Measurements from ENCODE around the gene BCL7A.
A peak's percentile ranks its signal among the peaks of the same experiment; 100 is the strongest.

The BCL7A gene

DNA sequence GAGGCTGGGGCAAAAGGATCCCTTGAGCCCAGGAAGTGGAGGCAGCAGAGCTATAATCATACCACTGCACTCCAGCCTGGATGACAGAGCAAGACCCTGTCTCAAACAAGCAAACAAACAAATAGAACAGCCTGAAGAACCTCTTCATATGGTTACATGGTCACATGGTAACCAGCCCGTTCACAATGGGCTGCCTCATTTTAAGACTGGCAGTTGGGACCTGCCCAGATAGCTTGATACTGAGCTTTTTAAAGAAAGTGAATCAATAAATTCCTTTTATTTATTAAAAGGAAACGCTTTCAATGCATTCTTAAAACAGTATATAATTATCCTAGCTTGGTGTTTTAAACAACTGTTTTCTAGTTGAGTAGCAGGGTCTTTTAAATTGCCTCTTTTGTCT is 67.4 kb downstream of the BCL7A start:
- no peak overlapping the region for H3K4me3 ChIP-seq (replicated peaks in 1 of 2; ENCODE audit: low read depth in 2 of 2, low read length in 2 of 2)
- DNase-seq (ENCODE audit: low read depth in 2 of 2) = no peak
- TF ChIP-seq, protein P1, sequence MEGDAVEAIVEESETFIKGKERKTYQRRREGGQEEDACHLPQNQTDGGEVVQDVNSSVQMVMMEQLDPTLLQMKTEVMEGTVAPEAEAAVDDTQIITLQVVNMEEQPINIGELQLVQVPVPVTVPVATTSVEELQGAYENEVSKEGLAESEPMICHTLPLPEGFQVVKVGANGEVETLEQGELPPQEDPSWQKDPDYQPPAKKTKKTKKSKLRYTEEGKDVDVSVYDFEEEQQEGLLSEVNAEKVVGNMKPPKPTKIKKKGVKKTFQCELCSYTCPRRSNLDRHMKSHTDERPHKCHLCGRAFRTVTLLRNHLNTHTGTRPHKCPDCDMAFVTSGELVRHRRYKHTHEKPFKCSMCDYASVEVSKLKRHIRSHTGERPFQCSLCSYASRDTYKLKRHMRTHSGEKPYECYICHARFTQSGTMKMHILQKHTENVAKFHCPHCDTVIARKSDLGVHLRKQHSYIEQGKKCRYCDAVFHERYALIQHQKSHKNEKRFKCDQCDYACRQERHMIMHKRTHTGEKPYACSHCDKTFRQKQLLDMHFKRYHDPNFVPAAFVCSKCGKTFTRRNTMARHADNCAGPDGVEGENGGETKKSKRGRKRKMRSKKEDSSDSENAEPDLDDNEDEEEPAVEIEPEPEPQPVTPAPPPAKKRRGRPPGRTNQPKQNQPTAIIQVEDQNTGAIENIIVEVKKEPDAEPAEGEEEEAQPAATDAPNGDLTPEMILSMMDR (IDR thresholded peaks at IDR 0.05; ENCODE audit: low read depth, low read length) = no peak

DNA sequence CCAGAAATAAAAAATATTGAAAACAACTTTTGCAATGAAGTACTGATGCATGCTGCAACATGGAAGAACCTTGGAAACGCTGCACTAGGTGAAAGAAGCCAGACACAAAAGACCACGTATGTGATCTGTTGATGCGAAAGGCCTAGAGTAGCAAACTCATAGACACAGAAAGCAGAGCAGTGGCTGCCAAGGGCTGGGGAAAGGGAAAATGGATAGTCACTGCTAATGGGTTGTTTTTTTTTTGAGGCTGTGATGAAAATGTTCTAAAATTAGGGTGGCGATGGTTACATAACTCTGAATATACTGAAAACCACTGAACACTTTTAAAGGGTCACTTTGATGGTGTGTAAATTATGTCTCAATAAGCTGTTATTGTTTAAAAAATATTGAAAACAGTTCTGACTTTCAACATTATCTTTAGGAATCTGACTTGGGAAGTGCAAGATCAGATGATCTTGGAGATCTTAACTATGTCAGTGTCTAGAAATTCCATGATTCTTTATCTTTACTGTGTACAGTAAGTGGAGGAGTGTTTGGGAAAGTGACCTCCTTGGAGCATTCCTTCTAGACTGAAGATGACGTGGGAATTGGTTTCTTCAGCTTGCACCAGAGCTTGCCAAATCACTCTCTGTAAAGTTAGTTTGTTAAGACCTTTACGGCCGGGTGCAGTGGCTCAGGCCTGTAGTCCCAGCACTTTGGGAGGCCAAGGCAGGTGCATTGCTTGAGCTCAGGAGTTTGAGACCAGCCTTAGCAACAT is 69.3 kb downstream of the BCL7A start:
- no peak overlapping the region for H3K4me3 ChIP-seq (replicated peaks in 1 of 2; ENCODE audit: low read depth in 2 of 2, low read length in 2 of 2)
- peak; percentile 95 to 96 for DNase-seq (ENCODE audit: low read depth in 2 of 2)
- TF ChIP-seq, protein P1 (IDR thresholded peaks at IDR 0.05; ENCODE audit: low read depth, low read length) = no peak

DNA sequence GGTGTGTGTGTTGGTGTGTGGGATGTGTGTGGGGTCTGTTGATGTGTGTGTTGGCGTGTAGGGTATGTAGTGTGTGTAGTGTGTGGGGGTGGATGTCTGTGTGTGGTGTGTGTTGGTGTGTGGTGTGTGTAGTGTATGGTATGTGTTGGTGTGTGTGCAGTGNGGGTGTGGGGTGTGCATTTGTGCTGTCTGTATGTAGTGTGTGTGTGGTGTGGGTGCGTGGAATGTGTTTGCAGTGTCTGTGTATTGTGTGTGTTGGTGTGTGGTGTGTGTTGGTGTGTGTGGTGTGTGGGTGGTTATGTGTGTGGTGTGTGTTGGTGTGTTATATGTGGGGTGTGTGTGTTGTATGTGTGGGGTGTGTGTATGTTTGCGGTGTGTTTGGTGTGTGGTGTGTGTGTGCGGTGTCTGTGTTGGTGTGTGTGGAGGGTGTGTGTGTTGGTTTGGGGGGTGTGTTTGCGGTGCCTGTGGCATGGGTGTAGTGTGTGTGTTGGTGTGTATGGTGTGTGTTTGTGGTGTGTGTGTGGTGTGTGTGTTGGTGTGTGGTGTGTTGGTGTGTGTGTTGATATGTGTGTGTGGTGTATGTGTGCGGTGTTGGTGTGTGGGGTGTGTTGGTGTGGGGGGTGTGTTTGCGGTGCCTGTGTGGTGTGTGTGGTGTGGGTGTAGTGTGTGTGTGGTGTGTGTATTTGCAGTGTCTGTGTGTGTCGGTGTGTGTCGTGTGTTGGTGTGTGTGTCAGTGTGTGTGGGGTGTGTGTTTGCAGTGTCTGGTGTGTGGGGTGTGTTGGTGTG is 71.6 kb downstream of the BCL7A start:
- TF ChIP-seq, protein P1 (IDR thresholded peaks at IDR 0.05; ENCODE audit: low read depth, low read length) = no peak
- no peak for DNase-seq (ENCODE audit: low read depth in 2 of 2)
- no peak overlapping the region for H3K4me3 ChIP-seq (replicated peaks in 1 of 2; ENCODE audit: low read depth in 2 of 2, low read length in 2 of 2)

DNA sequence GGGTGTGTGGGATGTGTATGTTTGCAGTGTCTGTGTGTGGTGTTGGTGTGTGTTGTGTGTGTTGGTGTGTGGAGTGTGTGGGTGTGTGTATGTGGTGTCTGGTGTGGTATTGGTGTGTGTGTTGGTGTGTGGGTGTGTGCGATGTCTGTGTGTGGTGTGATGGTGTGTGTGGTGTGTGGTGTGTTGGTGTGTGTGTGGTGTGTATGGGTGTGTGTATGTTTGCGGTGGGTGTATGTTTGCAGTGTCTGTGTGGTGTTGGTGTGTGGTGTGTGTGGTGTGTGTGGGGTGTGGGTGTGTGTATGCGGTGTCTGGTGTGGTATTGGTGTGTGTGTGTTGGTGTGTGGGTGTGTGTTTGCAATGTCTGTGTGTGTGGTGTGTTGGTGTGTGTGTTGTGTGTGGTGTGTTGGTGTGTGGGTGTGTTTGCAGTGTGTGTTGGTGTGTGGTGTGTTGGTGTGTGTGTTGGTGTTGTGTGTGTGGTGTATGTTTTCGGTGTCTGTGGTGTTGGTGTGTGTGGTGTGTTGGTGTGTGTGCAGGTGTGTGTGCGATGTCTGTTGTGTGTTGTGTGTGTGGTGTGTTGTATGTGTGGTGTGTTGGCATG is 72.6 kb downstream of the BCL7A start:
- DNase-seq (ENCODE audit: low read depth in 2 of 2) = no peak
- no peak overlapping the region for H3K4me3 ChIP-seq (replicated peaks in 1 of 2; ENCODE audit: low read depth in 2 of 2, low read length in 2 of 2)
- TF ChIP-seq, protein P1 (IDR thresholded peaks at IDR 0.05; ENCODE audit: low read depth, low read length) = no peak

DNA sequence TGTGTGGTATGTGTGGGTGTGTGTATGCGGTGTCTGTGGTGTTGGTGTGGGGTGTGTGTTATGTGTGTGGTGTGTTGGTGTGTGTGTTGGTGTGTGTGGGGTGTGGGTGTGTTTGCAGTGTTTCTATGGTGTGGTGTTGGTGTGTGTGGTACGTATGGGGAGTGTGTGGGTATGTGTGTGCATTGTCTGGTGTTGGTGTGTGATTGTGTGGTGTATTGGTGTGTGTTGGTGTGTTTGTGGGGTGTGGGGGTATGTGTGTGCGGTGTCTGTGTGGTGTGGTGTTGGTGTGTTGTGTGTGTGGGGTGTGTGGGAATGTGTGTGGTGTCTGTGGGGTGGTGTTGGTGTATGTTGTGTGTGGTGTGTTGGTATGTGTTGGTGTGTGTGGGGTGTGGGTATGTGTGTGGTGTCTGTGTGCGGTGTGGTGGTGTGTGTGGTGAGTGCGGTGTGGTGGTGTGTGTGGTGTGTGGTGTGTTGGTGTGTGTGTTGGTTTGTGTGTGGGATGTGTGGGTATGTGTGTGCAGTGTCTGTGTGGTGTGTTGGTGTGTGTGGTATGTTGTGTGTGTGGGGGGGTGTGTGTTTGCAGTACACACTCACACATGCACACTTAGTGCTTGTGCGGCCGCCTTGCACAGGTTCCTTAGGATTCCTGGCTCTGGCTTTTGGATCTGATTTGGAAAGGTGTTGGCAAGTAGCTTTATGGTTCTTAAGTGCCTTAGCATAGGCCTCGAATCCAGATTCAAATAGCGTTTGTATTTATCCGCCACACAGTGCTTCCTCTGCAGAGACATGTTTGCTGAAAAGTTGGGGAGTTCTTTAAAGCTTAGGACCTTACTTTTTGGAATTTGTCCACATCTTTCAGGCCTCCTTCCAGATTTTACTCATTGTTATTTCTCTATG is 73.3 kb downstream of the BCL7A start:
- H3K4me3 ChIP-seq (replicated peaks in 1 of 2; ENCODE audit: low read depth in 2 of 2, low read length in 2 of 2) = no peak overlapping the region
- TF ChIP-seq, protein P1 (IDR thresholded peaks at IDR 0.05; ENCODE audit: low read depth, low read length) = no peak
- peak; percentile 54 to 74 for DNase-seq (ENCODE audit: low read depth in 2 of 2)

DNA sequence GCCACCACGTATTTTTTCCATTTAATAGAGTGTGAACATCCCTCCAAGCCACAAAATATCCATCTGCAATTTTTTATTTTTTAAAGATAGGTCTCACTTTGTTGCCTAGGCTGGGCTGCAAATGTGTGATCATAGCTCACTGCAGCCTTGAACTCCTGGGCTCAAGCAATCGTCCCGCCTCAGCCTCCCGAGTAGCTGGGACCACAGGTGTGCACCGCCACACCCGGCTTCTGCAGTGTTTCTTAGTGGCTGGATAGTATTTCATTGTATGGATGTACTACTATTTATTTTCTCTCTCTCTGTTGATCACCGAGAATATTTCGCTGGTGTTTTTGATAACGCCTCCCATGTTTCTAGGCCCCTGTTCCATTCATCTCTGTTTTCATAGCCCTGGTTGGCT is 74.3 kb downstream of the BCL7A start:
- H3K4me3 ChIP-seq (replicated peaks in 1 of 2; ENCODE audit: low read depth in 2 of 2, low read length in 2 of 2) = no peak overlapping the region
- DNase-seq (ENCODE audit: low read depth in 2 of 2) = no peak
- TF ChIP-seq, protein P1 (IDR thresholded peaks at IDR 0.05; ENCODE audit: low read depth, low read length) = no peak

Data from cardiac fibroblast (primary cell).